Muscle of leg (tissue), 11 donors: Measurements from ENCODE around the gene ITPR1. TPM values are rescaled to one million over a fixed set of nuclear protein-coding genes. Genes with fewer than 3 reads are reported as not detected.

ENCODE experiments used
- DNase-seq: peaks from one replicate; pipeline ENCODE4 v3.0.0; 2013
- H3K27ac ChIP-seq: one replicate; pipeline ENCODE4 v1.5.1; 2013; ENCODE audit warnings: mild to moderate bottlenecking, low read length, control low read depth
- H3K27me3 ChIP-seq: one replicate; pipeline ENCODE4 v1.6.1; 2013; ENCODE audit warnings: low read length; ENCODE audit not compliant: control insufficient read depth, insufficient read depth
- H3K36me3 ChIP-seq: one replicate; pipeline ENCODE4 v1.6.1; 2013; ENCODE audit warnings: low read length; ENCODE audit not compliant: control insufficient read depth, insufficient read depth
- H3K4me1 ChIP-seq: one replicate; pipeline ENCODE4 v1.6.1; 2013; ENCODE audit warnings: low read length; ENCODE audit not compliant: control insufficient read depth, insufficient read depth
- H3K4me3 ChIP-seq: one replicate; pipeline ENCODE4 v1.5.1; 2013; ENCODE audit warnings: low read length, control low read depth
- H3K9me3 ChIP-seq: replicated peaks from 2 replicates; pipeline ENCODE4 v1.6.1; 2013; ENCODE audit warnings: low read depth, low read length; ENCODE audit not compliant: control insufficient read depth
- WGBS: methylation state at CpG from one replicate; pipeline ENCODE4 v1.1.5; 2013; ENCODE audit warnings: missing lambda C conversion rate; ENCODE audit not compliant: insufficient coverage; 5-methylcytosine and 5-hydroxymethylcytosine counted together
- polyA plus RNA-seq, 8 donors: library from polyadenylated mRNA; unstranded; fragments of 120-200 nt; gene quantifications; one replicate each; pipeline versions ENCODE4 v1.2.1 to v1.2.3, GENCODE V29; 2013; ENCODE audit warnings: inconsistent platforms in 1 of 8, low replicate concordance in 1 of 8; ENCODE audit not compliant: insufficient read length in 8 of 8, insufficient read depth in 1 of 8
- total RNA-seq: library from RNA; stranded (reverse); fragments of 120-200 nt; gene quantifications from one replicate; pipeline ENCODE4 v1.2.4, GENCODE V29; 2013

The ITPR1 gene
- total and polyA plus RNA-seq, 9 donors: 15.4 to 34.4 (median 20.5) TPM

DNA sequence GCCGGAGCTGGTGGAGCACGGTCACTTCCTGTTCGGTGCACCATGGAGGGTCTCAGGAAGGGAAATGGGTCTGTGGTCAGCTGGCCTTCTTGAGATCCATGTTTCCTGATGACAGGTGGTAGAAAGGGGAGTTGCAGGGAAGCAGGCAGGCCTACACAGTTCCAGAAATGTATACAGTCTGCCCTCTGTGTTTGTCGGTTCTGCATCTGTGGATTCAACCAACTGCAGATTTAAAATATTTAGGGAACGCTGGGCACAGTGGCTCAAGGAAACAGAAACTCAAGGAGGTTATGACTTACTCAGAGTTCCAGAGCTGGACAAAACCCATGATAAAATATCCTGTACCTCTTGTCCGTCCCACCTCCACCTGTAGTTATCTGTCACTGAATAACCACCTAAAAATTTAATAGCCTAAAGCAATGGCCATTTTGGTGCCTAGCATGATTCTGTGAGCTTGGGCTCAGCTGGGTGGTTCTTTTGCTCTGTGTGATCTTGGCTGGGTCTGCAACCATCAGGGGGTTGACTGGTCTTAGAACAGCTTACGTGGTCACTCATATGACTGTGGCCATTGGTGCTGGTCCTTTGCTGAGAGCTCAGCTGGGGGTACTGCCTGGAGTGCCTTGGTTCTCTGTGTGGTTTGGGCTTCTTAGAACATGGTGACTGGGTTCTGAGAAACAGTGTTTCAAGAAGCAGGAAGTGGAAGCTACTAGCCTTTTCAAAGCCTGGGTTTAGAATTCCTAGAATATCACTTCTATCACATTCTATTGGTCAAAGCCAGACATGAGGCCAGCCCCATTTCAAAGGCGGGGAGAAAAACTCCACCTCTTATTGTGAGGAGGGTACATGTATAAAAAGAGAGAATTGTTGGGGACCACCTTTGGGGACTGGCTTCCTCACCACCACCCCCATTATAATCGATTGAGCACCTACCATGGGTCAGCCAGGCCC, 246.4 kb downstream of the ITPR1 start:
- H3K4me3 ChIP-seq: no peak overlapping the region
- peaks cover 7% of the 10 kb centered on the region for H3K36me3 ChIP-seq
- peaks cover 4% of the 10 kb centered on the region for H3K9me3 ChIP-seq
- peak overlapping the region; percentile 65 for H3K27ac ChIP-seq
- H3K27me3 ChIP-seq: no peaks in the 10 kb centered on the region
- peaks cover 17% of the 10 kb centered on the region for H3K4me1 ChIP-seq
- 91% methylated on average over 7 of the region's 9 CpGs for WGBS
- no peak for DNase-seq

DNA sequence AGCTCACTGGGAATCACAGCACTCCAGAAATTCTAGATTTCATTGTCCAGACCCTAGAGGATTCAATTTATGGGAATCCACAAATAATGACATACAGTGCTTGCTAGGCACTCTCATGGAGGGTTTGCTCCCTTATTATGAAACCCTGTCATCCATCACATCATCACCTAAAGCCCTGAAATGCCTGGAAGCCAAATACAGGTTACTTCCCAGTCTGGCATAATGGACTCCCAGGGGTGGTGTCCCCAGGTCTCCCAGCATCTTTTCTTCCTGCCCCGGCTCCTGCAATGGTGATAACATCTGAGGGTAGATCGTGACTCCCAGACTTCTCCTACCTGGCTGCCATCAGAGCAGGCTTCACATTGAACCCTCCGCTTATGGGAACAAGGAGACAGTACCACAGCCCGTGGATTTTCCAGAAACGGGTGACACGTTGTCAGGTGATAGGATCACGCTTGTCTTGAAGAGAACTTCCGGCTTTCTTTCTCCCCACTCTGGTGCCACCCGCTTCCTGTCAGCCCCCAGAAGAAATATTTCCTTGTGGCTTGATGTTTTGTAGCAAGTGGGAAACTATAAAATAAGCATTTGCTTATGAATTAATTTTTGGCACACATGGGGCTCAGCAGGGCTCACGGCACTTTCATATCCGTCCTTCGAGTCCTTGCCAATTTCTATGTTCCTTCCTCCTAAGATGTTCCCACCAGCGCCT, 247.4 kb downstream of the ITPR1 start:
- Histone ChIP-seq H3K4me3 (no peak overlapping the region), H3K9me3 (peaks cover 4% of the 10 kb centered on the region), H3K27ac (peak overlapping the region; percentile 65), H3K36me3 (peaks cover 7% of the 10 kb centered on the region), H3K4me1 (peaks cover 17% of the 10 kb centered on the region), H3K27me3 (no peaks in the 10 kb centered on the region)
- WGBS: 44% methylated on average over 7 of the region's 13 CpGs
- peak; percentile 62 for DNase-seq

DNA sequence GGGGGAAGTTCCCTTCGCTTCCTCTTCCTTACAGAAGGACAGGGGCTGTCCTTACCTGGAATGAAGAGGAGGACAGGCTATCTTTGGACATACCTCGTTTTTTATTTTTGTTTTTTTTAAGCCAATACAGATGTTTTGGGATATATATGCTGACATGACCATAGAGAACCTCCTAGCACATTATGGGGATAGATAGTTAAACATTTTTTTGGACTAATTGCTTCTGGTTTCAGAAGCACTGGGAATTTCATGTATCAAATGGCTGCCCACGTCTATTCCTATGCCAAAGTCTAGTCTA, 247.9 kb downstream of the ITPR1 start:
- peak overlapping the region; percentile 65 for H3K27ac ChIP-seq
- peaks cover 17% of the 10 kb centered on the region for H3K4me1 ChIP-seq
- no peaks in the 10 kb centered on the region for H3K27me3 ChIP-seq
- H3K9me3 ChIP-seq: peaks cover 4% of the 10 kb centered on the region
- DNase-seq: no peak
- H3K36me3 ChIP-seq: peaks cover 7% of the 10 kb centered on the region
- WGBS: no CpG with 5 or more reads among the region's 3 CpGs
- H3K4me3 ChIP-seq: no peak overlapping the region

DNA sequence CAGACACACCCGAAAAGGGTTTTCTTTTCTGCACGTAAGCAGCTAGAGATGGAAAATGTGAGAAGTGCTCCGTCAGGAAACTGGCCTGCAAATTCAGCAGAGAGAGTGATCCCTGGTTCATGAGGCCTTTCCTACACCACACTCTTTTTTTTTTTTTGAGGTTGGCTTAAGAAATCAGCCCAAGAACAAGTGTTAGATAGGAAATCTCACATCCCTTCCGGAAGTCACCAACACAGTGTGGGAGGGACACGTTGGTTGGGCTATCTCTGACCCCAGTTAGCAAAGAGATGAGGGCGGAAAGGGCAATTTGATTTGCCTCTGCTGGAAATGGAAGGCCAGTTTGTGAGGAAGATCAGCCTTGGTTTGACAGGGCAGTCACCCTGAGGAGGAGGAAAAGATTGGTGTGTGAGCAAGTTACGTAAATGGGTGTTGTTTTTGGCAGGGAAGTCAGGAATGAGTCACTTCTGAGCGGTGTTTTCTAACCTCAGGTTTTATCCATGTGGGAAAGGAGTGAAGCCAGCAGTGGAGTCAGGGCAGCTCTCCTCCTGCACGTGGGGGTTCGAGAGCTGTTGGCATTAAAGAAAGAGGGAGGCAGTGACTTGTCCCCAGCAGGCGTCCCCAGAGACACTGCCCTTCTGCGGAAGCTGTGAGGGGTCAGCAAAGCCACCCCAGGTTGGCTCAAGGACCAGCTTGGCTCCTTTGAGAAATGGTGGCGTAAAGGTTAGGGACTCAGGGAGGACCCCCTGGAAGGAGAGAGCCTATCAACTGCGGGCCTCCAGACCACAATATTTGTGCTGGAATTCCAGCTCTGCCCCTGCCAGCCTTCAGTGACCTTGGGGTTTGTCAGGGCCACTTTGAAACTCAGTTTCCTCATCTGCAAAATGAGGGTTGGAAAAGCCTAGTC, 248.5 kb downstream of the ITPR1 start:
- peaks cover 18% of the 10 kb centered on the region for H3K4me1 ChIP-seq
- peak; percentile 87 for DNase-seq
- H3K4me3 ChIP-seq: no peak overlapping the region
- peak overlapping the region; percentile 65 for H3K27ac ChIP-seq
- H3K36me3 ChIP-seq: peaks cover 10% of the 10 kb centered on the region
- 43% methylated on average over 11 of the region's 14 CpGs for WGBS
- H3K9me3 ChIP-seq: peaks cover 4% of the 10 kb centered on the region
- H3K27me3 ChIP-seq: no peaks in the 10 kb centered on the region

DNA sequence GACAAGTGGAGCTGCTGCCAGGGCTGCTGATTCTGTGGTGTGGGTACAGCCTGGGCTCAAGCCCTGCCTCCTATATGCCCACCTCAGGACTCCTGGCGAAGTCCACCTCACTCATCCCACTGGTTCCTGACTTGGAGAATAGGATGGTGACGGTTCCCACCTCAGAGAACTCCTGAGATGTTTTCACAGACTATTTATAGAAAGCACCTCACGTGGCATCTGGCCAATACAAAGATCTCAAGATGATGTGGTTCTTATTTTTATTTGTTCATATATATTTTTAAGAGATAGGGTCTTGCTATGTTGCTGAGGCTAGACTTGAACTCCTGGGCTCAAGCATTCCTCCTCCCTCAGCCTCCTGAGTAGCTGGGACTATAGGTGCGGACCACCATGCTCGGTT, 249.2 kb downstream of the ITPR1 start:
- WGBS: no CpG with 5 or more reads among the region's 5 CpGs
- H3K4me1 ChIP-seq: peaks cover 18% of the 10 kb centered on the region
- peaks cover 7% of the 10 kb centered on the region for H3K36me3 ChIP-seq

DNA sequence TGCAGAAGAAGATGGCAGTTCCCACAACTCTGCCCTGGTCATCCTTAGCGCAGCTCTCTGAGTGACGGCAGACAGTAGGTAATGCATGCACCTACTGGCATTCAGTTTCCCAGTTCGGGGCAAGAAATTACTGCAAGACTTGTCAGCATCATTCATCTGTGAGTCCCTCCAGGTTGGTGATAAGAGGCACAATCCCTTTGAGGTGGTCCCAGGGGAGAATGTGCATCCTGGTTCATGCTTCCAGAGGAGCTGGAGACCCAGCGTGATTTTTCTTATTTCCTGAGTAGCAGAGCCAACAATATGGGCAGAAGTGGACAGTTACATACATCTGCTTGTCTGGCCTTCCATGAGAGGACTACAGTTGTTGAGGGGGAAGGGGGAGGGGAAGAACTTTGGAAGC, 250.2 kb downstream of the ITPR1 start:
- no peak overlapping the region for H3K27ac ChIP-seq
- H3K4me1 ChIP-seq: peaks cover 20% of the 10 kb centered on the region
- 81% methylated on average over 4 of the region's 4 CpGs for WGBS

More for the DNA sequence above, 249.2 kb downstream of the ITPR1 start:
- H3K4me3 ChIP-seq: no peak overlapping the region
- H3K27me3 ChIP-seq: no peaks in the 10 kb centered on the region
- DNase-seq: no peak
- H3K27ac ChIP-seq: peak overlapping the region; percentile 65
- H3K9me3 ChIP-seq: peaks cover 4% of the 10 kb centered on the region

DNA sequence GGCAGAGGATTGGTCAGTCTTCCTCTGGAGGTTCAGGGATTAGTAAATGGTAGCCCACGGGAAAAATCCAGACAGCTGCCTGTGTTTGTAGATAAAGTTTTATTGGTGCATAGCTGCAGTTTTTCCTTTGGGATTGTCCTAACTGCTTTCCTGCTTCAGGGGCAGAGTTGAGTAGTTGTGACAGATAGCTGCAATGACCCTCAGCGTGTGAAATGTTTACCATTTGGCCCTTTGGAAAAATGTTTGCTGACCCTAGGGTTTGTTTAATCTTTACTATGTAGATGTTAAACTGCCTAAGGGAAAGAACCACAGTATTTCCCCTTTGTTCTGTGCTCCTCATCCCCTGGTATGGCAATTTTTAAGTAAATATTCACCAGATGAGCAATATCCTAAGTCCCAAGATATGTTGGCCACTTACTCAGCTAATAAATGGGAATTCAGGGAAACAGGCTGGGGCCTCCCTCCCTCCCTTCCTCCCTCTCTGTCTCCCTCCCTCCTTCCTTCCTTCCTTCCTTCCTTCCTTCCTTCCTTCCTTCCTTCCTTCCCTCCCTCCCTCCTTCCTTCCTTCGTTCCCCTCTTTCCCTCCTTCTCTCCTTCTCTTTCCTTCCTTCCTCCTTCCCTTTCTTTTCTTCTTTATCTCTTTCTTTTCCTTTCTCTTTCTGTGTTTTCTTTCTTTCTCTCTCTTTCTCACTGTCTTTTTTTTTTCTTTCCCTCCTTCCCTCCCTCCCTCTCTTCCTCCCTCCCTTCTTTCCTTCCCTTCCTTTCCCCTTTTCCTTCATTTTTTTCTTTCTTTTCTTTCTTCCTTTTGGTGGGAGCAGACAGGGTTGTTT, 251.5 kb downstream of the ITPR1 start:
- Histone ChIP-seq H3K4me1 (peaks cover 20% of the 10 kb centered on the region), H3K36me3 (peaks cover 3% of the 10 kb centered on the region), H3K4me3 (no peak overlapping the region), H3K27me3 (no peaks in the 10 kb centered on the region), H3K27ac (no peak overlapping the region), H3K9me3 (peaks cover 1% of the 10 kb centered on the region)
- DNase-seq: no peak
- WGBS: 36% methylated on average over 2 of the region's 3 CpGs

More for the DNA sequence above, 250.2 kb downstream of the ITPR1 start:
- H3K9me3 ChIP-seq: peaks cover 4% of the 10 kb centered on the region
- no peak overlapping the region for H3K4me3 ChIP-seq
- H3K36me3 ChIP-seq: peaks cover 6% of the 10 kb centered on the region
- no peaks in the 10 kb centered on the region for H3K27me3 ChIP-seq
- no peak for DNase-seq

DNA sequence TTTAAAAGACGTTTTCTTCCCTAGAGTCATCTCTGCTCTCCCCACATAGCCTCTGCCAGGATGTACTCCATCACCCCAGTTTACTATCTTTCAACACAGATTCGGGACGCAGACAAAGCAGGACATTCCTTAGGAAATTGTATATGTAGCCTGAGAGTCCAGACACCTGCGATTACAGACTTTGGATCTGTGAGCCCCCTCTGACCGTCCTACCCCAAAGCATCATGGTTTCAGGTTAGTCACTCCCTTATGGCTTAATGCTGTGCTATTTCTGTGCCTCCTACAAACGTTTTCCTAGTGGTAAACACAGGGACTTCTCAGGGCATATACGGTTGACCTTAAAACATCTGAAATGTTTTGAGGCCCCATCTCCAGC, 252.1 kb downstream of the ITPR1 start:
- H3K27ac ChIP-seq: no peak overlapping the region
- H3K4me3 ChIP-seq: no peak overlapping the region
- H3K27me3 ChIP-seq: no peaks in the 10 kb centered on the region
- H3K9me3 ChIP-seq: no peaks in the 10 kb centered on the region
- DNase-seq: no peak
- H3K36me3 ChIP-seq: peaks cover 3% of the 10 kb centered on the region
- H3K4me1 ChIP-seq: peaks cover 23% of the 10 kb centered on the region
- 43% methylated on average over 3 of the region's 7 CpGs for WGBS

DNA sequence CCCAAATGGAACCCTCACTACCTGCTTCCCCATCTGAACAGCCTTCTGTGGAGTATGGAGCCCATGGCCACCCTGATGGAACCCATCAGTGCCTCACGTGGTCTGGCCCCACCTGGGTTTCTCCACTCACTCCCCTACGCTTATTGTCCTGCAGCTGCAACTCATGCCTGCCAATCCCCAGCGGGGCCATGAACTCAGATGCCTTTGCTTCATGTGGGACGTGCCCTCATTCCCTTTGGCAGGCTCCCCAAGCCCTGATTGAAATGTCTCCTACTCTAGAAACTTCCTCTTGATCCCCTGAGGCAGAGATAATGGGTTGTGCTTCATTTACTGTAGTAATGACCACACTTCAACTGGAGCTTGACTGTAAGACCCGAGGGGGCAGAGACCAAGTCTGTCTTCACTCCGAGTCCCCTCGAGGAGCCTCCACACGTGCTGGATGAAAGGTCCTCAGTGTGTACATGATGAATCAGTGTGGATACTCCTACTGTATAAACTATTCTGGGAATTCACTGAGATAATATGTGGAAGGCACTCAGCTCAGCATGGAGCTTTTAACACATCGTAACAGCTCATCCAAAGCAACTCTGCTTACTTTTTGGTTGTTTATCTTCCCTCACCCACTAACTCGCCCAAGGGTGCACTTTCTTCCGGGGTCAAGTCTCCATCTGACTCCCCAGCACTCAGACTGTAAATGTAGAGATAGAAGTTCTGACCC, 253.3 kb downstream of the ITPR1 start:
- Histone ChIP-seq H3K9me3 (no peaks in the 10 kb centered on the region), H3K27me3 (no peaks in the 10 kb centered on the region), H3K4me1 (peaks cover 27% of the 10 kb centered on the region), H3K4me3 (no peak overlapping the region), H3K27ac (no peak overlapping the region), H3K36me3 (peaks cover 3% of the 10 kb centered on the region)
- DNase-seq: no peak
- 78% methylated on average over 7 of the region's 11 CpGs for whole genome bisulfite sequencing
